Activated naive CD4-positive, alpha-beta T cell treated with anti-CD3 and anti-CD28 coated beads, Interleukin-2, amount 50 U/mL, for 72 hours (primary cell): ENCODE results near the gene ALDH4A1. TPM values are rescaled to one million over a fixed set of nuclear protein-coding genes. Genes with fewer than 3 reads are reported as not detected.
"Not testable (repeated sequence)": the region's sequence is repeated elsewhere in the genome, so short reads cannot be mapped to it uniquely, and the experiment has no call there.

Source experiments
- ATAC-seq, 2 donors: fragments of 150-1000 bp; cut with Tn5 transposase; 2 replicates each; pipeline ENCODE4 v1.10.0; 2021; ENCODE audit warnings: mild to moderate bottlenecking in 2 of 2, moderate library complexity in 2 of 2
- DNase-seq, 2 donors: peaks; one replicate each; pipeline ENCODE4 v3.0.0; 2021 to 2022; ENCODE audit warnings: low spot score in 2 of 2
- H3K27ac Mint-ChIP-seq, 2 donors: one replicate each; pipeline ENCODE4 v1.8.0; 2022; ENCODE audit warnings: mild to moderate bottlenecking in 2 of 2, mixed read lengths in 2 of 2
- H3K36me3 Mint-ChIP-seq, 2 donors: one replicate each; pipeline ENCODE4 v1.8.0; 2022; ENCODE audit warnings: mixed read lengths in 2 of 2
- H3K9me3 Mint-ChIP-seq, 2 donors: one replicate each; pipeline ENCODE4 v1.8.0; 2022; ENCODE audit warnings: mixed read lengths in 2 of 2
- total RNA-seq, 2 donors: library from RNA; stranded (reverse); gene quantifications; one replicate each; pipeline ENCODE4 v1.2.3, GENCODE V29; 2022

The ALDH4A1 gene
- total RNA-seq, 2 donors from 2014 or later: 7.4 to 9.8 TPM

DNA sequence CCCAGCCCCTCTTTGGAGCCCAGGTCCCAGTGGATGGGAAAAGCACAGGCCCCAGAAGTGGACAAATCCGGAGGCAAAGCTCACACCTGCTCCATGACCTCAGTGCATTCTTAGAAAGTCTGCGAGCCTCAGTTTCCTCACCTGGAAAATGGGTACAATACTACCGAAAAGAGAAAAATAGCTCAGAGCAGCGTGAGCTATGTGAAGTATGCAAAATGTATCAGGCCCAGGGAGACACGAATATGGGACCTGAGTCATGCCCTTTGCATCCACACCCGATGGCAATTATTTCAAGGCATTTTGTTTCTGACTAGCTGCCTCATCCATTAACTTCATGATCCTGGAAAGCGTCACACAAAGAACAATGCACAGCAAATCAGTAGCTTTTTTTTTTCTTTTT, 9.2 kb downstream of the ALDH4A1 start:
- Mint-ChIP-seq H3K9me3 (no peaks in the 10 kb centered on the region), H3K36me3 (no peaks in the 10 kb centered on the region), H3K27ac (no peak overlapping the region)
- ATAC-seq: no peak
- no peak for DNase-seq

DNA sequence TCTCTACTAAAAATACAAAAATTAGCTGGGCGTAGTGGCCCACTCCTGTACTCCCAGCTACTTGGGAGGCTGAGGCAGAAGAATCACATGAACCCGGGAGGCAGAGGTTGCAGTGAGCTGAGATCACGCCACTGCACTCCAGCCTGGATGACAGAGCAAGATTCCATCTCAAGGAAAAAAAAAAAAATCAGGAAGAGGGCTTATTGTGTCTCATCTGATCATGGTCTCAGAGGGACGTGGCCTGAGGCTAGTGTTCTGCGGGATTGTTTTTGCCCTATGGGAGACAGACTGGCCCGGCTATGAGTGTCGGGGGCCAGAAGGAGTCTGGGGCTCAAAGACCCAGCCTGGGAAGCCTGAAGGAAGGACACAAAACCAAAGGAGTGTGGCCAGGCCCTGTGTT, 10.5 kb downstream of the ALDH4A1 start:
- H3K36me3 Mint-ChIP-seq, H3K9me3 Mint-ChIP-seq, ATAC-seq, DNase-seq, H3K27ac Mint-ChIP-seq: not testable (repeated sequence)

DNA sequence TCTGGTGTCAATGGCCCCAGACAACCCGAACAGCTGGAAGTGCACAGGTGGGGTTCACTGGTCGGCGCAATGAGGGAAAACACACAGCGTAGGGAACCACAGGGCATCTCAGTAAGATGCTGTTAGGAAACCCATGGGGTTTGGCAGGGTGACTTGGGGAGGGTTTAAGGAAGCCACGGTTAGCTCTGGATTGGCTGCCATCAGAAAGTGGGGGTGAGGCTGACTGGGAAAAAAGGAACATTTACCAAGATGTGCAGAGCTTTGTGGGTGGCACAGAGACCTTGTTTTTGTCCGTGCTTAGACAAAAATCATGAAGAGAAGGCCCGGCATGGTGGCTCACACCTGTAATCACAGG, 11.0 kb downstream of the ALDH4A1 start:
- H3K27ac Mint-ChIP-seq: no peak overlapping the region
- ATAC-seq (no peak), DNase-seq (no peak)

DNA sequence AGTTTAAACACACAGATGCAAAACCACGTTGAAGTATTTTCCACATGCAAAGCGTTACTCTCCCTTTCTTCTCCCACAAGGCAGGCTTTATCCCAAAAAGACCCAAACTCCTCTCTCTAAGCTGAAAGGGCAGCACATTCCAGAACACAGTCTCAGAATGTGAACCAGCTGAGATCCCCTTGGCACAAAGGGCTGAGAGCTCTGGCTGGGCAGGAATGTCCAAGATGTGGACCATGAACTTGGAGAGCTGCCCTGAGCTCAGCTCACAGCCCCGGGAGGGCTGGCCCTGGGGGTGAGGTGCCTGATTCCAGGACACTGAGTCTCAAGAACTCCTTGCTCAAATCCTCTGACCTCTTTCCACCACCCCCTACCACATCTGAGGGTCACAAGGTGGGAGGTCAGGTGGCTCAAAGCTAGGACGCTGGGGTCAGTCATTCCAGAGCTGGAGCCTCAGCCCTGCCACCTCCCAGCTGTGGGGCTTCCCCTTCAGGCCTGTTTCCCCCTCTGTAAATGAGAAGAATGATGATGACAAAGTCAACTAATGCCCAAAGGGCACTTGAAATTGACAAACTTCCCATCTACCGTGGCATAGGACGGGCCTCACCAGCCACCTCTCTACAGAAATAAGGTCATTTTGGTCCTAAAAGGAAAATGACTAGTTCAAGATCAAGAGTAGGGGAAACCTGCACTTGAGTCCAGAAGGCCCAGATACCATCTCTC, 11.5 kb downstream of the ALDH4A1 start:
- no peaks in the 10 kb centered on the region for H3K36me3 Mint-ChIP-seq
- no peak overlapping the region for H3K27ac Mint-ChIP-seq
- no peaks in the 10 kb centered on the region for H3K9me3 Mint-ChIP-seq
- DNase-seq: no peak
- peak in 1 of 2 donors; percentile 9 for ATAC-seq

More for the DNA sequence above, 11.0 kb downstream of the ALDH4A1 start:
- H3K9me3 Mint-ChIP-seq: no peaks in the 10 kb centered on the region
- no peaks in the 10 kb centered on the region for H3K36me3 Mint-ChIP-seq

GRCh38 chr1:18886003-18886335, 16.4 kb downstream of the ALDH4A1 start:
- no peaks in the 10 kb centered on the region for H3K9me3 Mint-ChIP-seq
- H3K36me3 Mint-ChIP-seq: no peaks in the 10 kb centered on the region
- DNase-seq (no peak), ATAC-seq (no peak)
- H3K27ac Mint-ChIP-seq: peak overlapping the region in 1 of 2 donors; percentile 45

- ATAC-seq (no peak), DNase-seq (no peak)
Measured at GRCh38 chr1:18885311-18886002, 16.9 kb downstream of the ALDH4A1 start.

DNA sequence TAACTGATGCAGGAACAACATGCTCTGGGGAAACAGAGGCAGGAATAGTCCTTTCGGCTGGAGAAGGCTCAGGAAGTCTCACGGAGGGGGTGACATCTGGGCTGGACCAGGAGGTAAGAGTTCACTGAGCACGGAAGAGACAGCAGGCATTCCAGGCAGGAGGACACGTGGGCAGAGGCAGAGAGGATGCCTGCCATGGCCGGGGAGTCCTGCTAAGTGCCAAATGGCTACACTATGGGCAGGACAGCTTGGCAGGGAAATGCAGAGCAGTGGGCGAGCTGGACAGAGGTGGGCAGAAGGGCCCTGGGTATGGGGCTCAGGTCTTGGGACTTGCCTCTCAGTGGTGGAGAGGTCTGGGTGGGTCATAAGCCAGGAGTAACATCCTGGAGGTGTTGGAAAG, 17.6 kb downstream of the ALDH4A1 start:
- H3K27ac Mint-ChIP-seq: peak overlapping the region in 1 of 2 donors; percentile 15
- no peaks in the 10 kb centered on the region for H3K36me3 Mint-ChIP-seq
- DNase-seq: no peak
- H3K9me3 Mint-ChIP-seq: no peaks in the 10 kb centered on the region
- no peak for ATAC-seq

More at GRCh38 chr1:18885311-18886002, 16.9 kb downstream of the ALDH4A1 start:
- H3K27ac Mint-ChIP-seq: no peak overlapping the region
- no peaks in the 10 kb centered on the region for H3K9me3 Mint-ChIP-seq
- H3K36me3 Mint-ChIP-seq: no peaks in the 10 kb centered on the region

GRCh38 chr1:18884419-18884717, 18.0 kb downstream of the ALDH4A1 start:
- DNase-seq (no peak), ATAC-seq (no peak)
- Mint-ChIP-seq H3K9me3 (no peaks in the 10 kb centered on the region), H3K27ac (no peak overlapping the region), H3K36me3 (no peaks in the 10 kb centered on the region)

- H3K9me3 Mint-ChIP-seq: no peaks in the 10 kb centered on the region
- H3K36me3 Mint-ChIP-seq: no peaks in the 10 kb centered on the region
- DNase-seq: peak in 1 of 2 donors; percentile 80
- peak; percentile 72 to 76 for ATAC-seq
- H3K27ac Mint-ChIP-seq: no peak overlapping the region
Measured at GRCh38 chr1:18883636-18884418, 18.5 kb downstream of the ALDH4A1 start.

GRCh38 chr1:18883079-18883478, 19.3 kb downstream of the ALDH4A1 start:
- no peak for ATAC-seq
- Mint-ChIP-seq H3K9me3 (no peaks in the 10 kb centered on the region), H3K36me3 (no peaks in the 10 kb centered on the region), H3K27ac (no peak overlapping the region)
- DNase-seq: no peak

- DNase-seq (no peak), ATAC-seq (no peak)
- no peak overlapping the region for H3K27ac Mint-ChIP-seq
- H3K9me3 Mint-ChIP-seq: no peaks in the 10 kb centered on the region
- no peaks in the 10 kb centered on the region for H3K36me3 Mint-ChIP-seq
Measured at GRCh38 chr1:18882486-18882885, 19.9 kb downstream of the ALDH4A1 start.

GRCh38 chr1:18881642-18882431, 20.5 kb downstream of the ALDH4A1 start:
- no peak for ATAC-seq
- peak overlapping the region in 1 of 2 donors; percentile 20 for H3K27ac Mint-ChIP-seq
- no peak for DNase-seq
- no peaks in the 10 kb centered on the region for H3K36me3 Mint-ChIP-seq
- no peaks in the 10 kb centered on the region for H3K9me3 Mint-ChIP-seq

DNA sequence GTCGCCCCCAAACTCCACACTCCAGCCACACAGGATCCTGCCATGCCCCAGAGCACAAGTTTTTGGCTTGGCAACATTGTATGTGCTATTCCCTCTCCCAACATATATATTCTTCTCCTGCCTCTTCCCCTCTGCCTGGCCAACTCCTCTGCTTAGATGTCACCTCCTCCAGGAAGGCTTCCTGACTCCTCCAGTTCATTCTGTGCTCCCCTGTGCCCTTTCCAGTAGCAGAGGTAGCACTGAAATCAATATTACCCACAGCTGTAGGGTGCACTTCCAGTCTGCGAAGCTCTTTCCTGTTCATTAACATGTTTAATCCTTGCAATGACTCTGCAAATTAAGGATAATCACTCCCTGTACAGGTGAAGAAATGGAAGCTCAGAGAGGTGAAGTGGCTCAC, 21.2 kb downstream of the ALDH4A1 start:
- no peaks in the 10 kb centered on the region for H3K9me3 Mint-ChIP-seq

DNA sequence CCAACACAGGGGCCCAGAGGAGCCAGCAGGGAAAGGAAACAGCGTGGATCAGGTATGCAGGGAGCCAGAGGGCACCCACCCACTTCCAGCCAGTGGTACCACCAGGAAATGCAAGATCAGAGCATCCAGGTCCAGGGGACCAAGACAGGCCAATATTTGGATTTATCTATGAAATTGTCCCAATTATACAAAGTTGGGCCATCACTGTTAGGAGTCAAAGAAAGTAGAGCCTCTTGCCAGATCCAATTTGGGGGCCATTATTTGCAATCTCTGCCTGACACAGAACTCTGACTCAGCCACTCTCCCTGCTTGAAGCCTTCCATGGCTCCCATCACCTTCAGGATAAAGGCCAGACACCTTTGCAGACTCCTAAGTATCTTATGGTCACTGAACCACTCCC, 21.8 kb downstream of the ALDH4A1 start:
- Mint-ChIP-seq H3K9me3 (no peaks in the 10 kb centered on the region), H3K36me3 (no peaks in the 10 kb centered on the region), H3K27ac (peak overlapping the region; percentile 20 to 41)
- DNase-seq: no peak
- no peak for ATAC-seq

More for the DNA sequence above, 21.2 kb downstream of the ALDH4A1 start:
- peak overlapping the region; percentile 20 to 41 for H3K27ac Mint-ChIP-seq
- DNase-seq: no peak
- ATAC-seq: no peak
- H3K36me3 Mint-ChIP-seq: no peaks in the 10 kb centered on the region

GRCh38 chr1:18879791-18880309, 22.5 kb downstream of the ALDH4A1 start:
- Mint-ChIP-seq H3K9me3 (no peaks in the 10 kb centered on the region), H3K36me3 (no peaks in the 10 kb centered on the region), H3K27ac (no peak overlapping the region)
- DNase-seq (no peak), ATAC-seq (no peak)

- no peak for DNase-seq
- H3K36me3 Mint-ChIP-seq: no peaks in the 10 kb centered on the region
- ATAC-seq: no peak
- H3K27ac Mint-ChIP-seq: no peak overlapping the region
- H3K9me3 Mint-ChIP-seq: no peaks in the 10 kb centered on the region
Measured at GRCh38 chr1:18879215-18879790, 23.1 kb downstream of the ALDH4A1 start.
